ENCODE data around the gene MAGEB2. TPM values are rescaled to one million over a fixed set of nuclear protein-coding genes. Genes with fewer than 3 reads are reported as not detected.

MAGEB2 gene
- total RNA-seq, 3 donors from 2014 or later, result not detected

DNA sequence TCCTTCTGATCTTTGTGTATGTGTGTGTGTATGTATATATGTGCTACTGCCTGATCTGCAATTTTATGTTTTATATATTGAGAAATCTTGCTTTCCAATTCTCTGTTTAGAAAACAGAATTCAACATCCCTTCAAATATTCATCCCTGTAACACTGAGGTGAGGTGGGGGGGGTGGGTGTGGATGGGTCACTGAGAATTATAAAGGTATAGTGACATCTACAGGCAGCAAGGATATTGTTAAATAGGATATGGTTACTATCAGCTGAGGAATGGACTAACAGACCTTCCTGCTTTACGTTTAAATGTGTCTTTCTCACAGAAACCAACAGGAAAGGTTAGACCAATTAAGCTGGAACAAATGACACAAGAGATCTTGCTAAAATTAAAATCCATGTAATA, 19.0 kb upstream of the MAGEB2 start:
- no peak for DNase-seq
- intact Hi-C loops (cut with DNase I, micrococcal nuclease), result no loop called here
- no peak for ATAC-seq
- Histone ChIP-seq H3K4me3 (no peak overlapping the region), H3K9me3 (no peaks in the 10 kb centered on the region), H3K4me1 (ENCODE audit: low read depth) (no peaks in the 10 kb centered on the region), H3K36me3 (ENCODE audit: low read depth) (no peaks in the 10 kb centered on the region)
- TF ChIP-seq, protein P1, sequence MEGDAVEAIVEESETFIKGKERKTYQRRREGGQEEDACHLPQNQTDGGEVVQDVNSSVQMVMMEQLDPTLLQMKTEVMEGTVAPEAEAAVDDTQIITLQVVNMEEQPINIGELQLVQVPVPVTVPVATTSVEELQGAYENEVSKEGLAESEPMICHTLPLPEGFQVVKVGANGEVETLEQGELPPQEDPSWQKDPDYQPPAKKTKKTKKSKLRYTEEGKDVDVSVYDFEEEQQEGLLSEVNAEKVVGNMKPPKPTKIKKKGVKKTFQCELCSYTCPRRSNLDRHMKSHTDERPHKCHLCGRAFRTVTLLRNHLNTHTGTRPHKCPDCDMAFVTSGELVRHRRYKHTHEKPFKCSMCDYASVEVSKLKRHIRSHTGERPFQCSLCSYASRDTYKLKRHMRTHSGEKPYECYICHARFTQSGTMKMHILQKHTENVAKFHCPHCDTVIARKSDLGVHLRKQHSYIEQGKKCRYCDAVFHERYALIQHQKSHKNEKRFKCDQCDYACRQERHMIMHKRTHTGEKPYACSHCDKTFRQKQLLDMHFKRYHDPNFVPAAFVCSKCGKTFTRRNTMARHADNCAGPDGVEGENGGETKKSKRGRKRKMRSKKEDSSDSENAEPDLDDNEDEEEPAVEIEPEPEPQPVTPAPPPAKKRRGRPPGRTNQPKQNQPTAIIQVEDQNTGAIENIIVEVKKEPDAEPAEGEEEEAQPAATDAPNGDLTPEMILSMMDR (IDR thresholded peaks at IDR 0.05), result no peak

- TF ChIP-seq, protein P1 (IDR thresholded peaks at IDR 0.05), result no peak
- Histone ChIP-seq H3K36me3 (ENCODE audit: low read depth) (no peaks in the 10 kb centered on the region), H3K4me1 (ENCODE audit: low read depth) (no peaks in the 10 kb centered on the region), H3K4me3 (no peak overlapping the region), H3K9me3 (no peaks in the 10 kb centered on the region)
- intact Hi-C loops (cut with DNase I, micrococcal nuclease), result no loop called here
- ATAC-seq, result no peak
- DNase-seq, result no peak
Observed at GRCh38 chrX:30212172-30212571, 3.2 kb upstream of the MAGEB2 start.

- Histone ChIP-seq H3K36me3 (ENCODE audit: low read depth) (no peaks in the 10 kb centered on the region), H3K4me3 (no peak overlapping the region), H3K4me1 (ENCODE audit: low read depth) (no peaks in the 10 kb centered on the region), H3K9me3 (no peaks in the 10 kb centered on the region)
- no peak for ATAC-seq
- DNase-seq, result no peak
- intact Hi-C loops (cut with DNase I, micrococcal nuclease), result no loop called here
- TF ChIP-seq, protein P1 (IDR thresholded peaks at IDR 0.05), result no peak
Observed at GRCh38 chrX:30217465-30217864, 2.1 kb downstream of the MAGEB2 start.

- H3K4me1 ChIP-seq (ENCODE audit: low read depth), result no peaks in the 10 kb centered on the region
- no peak for DNase-seq
- no peaks in the 10 kb centered on the region for H3K36me3 ChIP-seq (ENCODE audit: low read depth)
- no peaks in the 10 kb centered on the region for H3K9me3 ChIP-seq
- ATAC-seq, result no peak
- intact Hi-C loops (cut with DNase I, micrococcal nuclease), result no loop called here
- no peak overlapping the region for H3K4me3 ChIP-seq
- TF ChIP-seq, protein P1 (IDR thresholded peaks at IDR 0.05), result no peak
Observed at GRCh38 chrX:30219372-30219771, 4.0 kb downstream of the MAGEB2 start.

DNA sequence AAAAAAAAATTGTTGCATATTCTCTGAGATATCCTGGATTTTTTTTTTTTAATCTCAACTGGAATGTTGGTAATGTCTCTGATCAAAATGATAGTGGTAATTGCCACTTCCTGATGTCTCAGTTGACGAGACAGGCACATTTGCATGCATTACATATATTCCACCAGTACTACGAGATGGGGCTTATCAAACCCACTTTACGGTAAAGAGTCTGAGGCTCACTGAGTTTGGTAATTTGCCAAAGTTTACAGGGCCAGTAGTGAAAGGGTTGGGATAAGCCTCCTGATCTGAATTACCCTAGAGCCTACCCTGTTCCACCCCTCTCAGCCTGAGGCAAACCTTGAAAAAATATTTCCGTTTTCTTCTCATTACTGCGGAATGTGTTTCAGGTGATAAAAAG, 5.3 kb downstream of the MAGEB2 start:
- H3K4me3 ChIP-seq, result no peak overlapping the region
- no peaks in the 10 kb centered on the region for H3K9me3 ChIP-seq
- no peaks in the 10 kb centered on the region for H3K4me1 ChIP-seq (ENCODE audit: low read depth)
- no peak for DNase-seq
- TF ChIP-seq, protein P1 (IDR thresholded peaks at IDR 0.05), result no peak
- no peaks in the 10 kb centered on the region for H3K36me3 ChIP-seq (ENCODE audit: low read depth)
- ATAC-seq, result no peak
- intact Hi-C loops (cut with DNase I, micrococcal nuclease), result no loop called here

DNA sequence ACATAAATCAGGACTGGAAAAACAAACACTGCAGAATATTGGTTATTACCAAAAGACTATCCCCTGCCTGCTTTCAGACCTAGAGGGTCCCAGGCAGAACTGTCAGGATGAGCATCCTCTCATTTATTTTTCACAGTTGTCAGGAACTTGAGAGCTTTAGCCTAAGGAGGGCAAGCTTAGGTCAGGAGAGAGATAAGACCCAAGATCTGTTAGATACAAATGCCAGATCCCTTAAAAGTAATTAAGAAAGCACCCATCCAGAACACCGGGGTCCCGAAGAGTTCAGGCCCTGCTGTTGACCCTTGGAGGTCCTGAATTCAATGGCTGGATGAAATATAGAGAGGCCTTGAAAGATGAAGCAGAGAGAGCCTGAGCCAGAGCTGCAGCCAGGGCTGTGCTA, 9.2 kb downstream of the MAGEB2 start:
- intact Hi-C loops (cut with DNase I, micrococcal nuclease), result no loop called here
- H3K4me3 ChIP-seq, result no peak overlapping the region
- H3K4me1 ChIP-seq (ENCODE audit: low read depth), result no peaks in the 10 kb centered on the region
- ATAC-seq (no peak), DNase-seq (no peak)
- TF ChIP-seq, protein P1 (IDR thresholded peaks at IDR 0.05), result no peak
- no peaks in the 10 kb centered on the region for H3K36me3 ChIP-seq (ENCODE audit: low read depth)
- H3K9me3 ChIP-seq, result no peaks in the 10 kb centered on the region

All from mucosa of descending colon (tissue), 3 donors.